LHCN-M2 (cell line): ENCODE measurements around the gene HOXA5. TPM values are rescaled to one million over a fixed set of nuclear protein-coding genes. Genes with fewer than 3 reads are reported as not detected.

Experiments
- DNase-seq: peaks from one replicate; pipeline ENCODE4 v3.0.0-alpha.2; 2012; ENCODE audit warnings: low read depth
- total RNA-seq: library from RNA; depleted of rRNA; stranded (reverse); fragments of >200 nt; gene quantifications from 2 replicates; pipeline ENCODE4 v1.2.3, GENCODE V29; 2014

HOXA5 gene
- total RNA-seq, 1 experiment from 2014 or later, result 9.4 TPM

DNA sequence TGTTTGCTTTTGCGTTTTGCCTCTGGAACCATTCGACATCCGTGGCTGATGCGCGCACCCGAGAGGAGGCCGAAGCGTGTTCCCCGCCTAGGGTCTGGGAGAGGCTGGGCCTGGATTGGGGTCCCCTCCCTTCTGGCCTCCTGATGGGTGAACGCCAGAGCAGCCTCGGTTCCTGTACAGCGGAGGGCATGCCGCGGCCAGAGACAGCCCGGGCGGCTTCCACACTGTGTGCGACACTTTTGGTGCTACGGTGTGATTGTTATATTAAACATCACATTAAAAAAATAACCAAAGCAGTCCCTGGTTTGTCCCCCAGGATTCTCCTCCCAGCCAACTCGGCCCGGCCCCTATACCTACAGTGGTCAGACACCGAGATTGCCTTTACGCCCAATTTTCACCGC lies 16.7 kb upstream of the HOXA5 start:
- no peak for DNase-seq

DNA sequence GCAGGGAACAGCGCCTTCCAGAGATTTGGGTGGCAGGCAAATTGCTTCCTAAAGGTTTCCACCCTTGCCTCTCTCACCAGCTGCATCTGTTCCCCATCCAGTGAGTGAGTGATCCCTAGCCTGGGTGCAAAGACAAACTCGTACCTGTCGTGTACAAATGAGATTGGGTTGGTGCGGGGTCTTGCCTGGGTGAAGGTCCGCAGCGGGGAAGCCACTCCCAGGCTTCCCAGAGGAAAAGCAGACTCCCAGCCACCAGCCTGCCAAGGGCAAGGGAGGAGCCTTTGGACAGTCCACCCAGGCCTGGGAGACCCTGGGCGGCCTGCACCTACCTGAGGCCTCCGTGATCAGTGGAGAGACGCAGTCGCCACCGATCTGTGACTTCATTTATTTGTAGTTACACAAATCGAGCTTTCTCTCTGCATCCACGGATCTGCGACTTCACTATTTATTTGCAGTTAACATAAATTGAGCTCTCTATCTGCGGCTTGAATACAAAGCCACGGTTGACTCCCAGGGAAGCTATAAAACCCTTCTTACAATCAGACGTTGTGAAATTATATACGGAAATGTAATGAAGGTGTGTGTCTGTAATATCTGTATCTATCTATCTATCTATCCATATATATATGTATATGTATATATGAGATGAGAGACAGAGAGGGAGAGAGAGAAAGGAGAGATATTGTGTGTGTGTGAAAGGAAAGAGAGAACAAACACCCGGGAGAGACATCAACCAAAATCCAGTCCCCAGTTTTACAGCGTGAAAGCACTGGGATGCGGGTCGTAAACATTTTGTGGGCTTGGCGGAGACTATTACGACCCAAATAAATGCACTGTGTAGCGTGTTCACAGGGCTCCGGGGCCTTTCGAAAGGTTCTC lies 16.0 kb upstream of the HOXA5 start:
- no peak for DNase-seq

DNA sequence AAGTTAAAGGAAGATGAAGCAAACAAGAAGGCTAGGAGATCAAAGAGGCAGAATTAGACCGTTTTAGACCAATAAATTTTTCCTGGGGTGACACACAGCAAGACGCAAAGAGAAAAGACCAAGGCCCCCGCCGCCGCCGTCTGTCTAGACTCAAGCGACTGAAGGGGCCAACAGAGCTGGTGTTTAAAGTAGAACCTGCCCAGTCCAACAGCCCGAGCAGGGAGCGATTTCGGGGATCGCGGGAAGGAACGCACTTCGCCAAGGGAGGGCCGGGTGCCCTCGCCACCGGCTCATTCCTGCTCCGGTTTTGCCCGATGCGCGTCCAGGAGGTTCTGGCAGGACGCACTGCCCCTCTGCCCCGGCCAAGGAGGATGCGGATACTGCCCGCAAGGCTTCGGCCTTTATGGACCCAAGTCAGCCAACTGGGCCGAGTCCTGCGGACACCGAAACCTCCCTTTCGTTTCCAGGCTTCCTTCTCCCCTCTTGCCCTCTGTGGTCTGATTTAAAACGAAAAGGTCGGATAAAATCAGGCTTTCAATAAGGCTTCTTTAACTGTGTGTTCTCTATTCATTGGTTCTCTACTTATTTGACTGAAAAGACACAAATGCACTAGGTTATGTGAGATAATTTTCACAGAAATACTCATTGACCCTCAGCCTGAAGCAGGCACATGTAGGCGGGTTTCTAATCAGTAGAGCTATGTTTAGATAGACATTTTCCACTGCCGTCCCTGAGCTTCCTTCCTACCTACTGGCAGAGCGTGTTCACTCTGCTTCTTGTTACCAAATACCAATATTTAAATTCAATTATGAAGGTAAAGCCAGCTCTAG lies 15.2 kb upstream of the HOXA5 start:
- no peak for DNase-seq

DNA sequence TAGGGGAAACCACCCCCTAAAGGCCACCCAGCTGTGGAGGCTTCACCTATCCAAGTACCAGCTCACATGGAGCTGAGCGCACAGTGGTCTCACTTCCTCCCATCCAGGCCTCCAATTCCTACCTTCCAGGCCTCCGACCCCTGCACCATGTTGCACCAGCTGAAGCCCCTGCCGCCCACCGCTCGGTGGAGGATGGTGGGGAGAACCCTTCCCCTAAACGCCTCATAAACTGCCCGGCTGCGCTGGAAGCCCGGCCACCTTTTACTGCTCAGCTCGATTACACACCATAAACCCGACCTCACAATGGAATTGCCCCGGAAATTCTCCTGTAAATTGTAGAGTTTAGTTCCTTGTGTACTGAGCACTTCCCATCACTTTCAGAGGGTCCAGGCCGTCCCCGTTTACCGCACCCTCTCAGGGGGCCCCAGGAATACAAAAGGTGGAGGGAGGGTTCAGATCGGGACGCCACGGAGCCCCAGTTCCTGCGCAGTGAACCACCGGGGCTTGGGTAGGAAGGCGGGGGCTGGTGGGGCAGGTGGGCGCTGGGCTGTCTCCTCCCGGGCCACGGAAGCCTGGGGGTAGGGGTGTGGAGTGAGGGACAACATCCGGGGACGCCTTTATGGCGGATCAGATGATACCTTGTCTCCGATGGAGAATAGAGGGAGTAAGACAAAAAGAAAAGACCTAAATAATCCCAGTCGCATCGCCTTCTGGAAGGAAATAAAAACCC lies 14.4 kb upstream of the HOXA5 start:
- no peak for DNase-seq

DNA sequence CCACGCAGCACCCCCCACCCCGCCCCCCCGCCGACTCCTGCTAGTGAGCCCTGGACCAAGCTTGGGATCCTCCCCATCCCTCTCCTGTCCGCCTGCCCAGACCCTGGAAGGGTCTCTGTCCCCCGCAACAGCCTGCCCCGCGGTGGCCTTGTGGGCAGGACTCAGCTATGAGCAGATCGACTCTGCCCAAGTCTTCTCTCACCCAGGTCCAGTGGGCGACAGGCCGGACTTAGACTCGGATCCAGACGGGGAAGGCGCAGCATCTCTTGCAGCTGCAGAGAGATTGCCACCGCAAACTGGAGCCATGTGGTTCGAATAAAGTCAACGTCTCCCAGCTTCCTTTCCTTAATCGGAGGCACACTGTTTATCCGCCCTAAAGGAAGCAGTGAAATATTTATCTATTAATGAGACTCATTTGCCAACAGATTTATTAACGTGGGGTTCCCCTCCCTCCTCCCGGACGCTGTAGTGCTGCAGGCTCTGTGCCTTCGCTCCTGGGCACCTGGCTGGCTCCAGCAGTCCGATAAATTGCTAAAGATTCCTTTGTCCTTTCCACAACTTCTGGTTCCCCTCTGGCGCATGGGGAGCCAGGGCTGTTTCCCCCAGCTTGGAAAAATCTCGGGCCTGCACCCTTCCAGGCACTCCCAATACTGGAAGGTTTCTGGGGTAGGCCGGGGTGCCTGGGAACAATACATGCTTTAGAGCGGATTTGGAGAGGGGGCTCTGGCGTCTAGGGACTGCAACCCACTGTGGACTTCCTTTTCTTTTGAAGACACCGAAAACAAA lies 13.6 kb upstream of the HOXA5 start:
- DNase-seq, result no peak

DNA sequence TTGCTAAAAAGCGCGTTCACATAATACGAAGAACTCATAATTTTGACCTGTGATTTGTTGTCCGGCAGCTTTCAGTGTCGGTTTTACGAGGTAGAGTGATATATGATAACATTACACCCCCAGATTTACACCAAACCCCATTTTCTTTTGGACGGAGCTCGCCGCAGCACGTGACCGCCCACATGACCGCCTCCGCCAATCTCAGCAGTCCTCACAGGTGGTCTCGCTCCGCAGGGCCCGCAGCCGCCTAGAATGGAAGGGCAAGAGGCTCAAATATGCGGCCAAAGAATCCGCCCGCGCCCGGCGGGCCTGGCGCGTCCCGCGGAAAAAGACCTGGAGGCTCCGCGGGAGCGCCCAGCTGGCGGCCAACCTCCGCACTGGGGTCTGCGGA lies 13.0 kb upstream of the HOXA5 start, which contains the start of gene HOXA7:
Gene HOXA7, minus strand, starts transcription at position 168 of the 391 bp plus-strand sequence. Its CDS starts 130 bp downstream, at position 38.
- DNase-seq, result peak; percentile 79

DNA sequence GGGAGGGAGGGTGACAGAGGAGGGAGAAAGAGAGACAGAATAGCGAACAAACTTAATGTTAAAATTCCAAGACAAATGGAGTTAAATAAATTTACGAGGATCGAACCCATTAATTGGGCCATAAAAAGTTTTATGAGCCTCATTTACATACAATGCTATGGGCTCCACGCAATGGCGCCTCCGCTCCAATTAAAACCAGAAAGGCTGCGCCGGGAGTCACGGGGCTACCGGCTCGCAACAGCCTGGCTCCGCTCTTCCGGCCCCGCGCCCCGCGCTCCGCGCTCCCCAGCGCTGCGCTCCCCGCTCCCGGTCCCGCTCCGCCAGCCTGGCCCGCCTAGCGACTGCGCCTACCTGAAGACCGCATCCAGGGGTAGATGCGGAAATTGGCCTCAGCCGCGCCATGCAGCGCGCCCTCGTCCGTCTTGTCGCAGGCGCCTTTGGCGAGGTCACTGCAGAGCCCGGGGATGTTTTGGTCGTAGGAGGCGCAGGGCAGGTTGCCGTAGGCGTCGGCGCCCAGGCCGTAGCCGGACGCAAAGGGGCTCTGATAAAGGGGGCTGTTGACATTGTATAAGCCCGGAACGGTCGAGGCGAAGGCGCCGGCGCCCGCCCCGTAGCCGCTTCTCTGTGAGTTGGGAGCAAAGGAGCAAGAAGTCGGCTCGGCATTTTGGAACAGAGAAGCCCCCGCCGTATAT lies 12.5 kb upstream of the HOXA5 start:
- peak; percentile 50 for DNase-seq

DNA sequence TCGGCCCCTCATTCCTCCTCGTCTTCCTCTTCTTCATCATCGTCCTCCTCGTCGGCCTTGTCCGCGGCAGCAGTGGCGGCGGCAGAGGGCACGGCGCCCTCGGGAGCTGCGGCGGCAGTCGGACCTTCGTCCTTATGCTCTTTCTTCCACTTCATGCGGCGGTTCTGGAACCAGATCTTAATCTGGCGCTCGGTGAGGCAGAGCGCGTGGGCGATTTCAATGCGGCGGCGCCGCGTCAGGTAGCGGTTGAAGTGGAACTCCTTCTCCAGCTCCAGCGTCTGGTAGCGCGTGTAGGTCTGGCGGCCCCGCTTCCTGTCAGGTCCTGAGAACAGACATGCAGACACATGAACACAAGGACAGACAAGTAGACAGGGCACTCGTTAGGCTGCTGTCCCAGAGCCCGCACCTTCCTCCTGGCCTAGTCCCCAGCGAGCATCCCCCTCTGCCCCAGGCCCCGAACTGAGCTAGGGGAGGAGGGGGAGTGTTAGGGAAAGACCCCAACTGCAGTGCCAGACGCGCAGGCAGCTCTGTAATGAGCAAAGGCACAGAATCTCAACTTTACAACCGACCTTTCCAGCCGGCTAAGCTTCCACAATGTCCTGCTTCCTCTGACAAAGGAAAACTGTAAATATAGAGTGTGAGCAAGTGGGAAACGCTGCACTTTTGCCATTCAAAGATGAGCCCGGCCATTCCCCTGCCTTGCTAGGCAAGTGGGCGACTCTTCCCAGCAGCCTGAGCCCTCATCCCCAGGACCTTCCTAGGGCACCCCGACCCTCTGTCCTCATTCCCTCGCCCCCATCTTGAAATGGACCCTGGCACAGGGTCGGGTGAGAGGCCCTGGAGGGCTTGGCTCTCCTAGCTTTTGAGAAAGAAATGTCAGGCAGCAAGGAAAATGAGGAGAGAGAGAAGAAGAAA lies 11.7 kb upstream of the HOXA5 start:
- DNase-seq, result no peak

DNA sequence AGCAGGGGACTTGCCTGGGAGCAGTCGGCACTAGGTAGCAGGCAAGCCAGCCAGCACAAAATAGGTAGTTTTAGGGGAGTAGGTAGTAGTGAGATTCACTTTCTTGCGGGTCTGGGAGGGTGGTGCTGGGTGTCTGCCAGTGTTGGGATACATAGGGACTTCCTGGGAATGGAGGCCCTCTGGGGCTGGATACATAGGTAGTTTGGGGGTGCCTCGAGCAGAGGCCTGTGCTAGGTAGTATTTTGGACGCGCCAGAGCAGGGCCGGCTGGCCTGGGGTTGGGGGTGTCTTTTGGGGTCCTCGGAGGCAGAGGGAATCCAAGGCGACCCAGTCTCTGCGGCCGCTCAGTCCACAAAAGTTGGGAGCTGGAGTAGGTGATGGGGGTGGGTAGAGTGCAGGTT lies 10.9 kb upstream of the HOXA5 start:
- DNase-seq, result no peak

DNA sequence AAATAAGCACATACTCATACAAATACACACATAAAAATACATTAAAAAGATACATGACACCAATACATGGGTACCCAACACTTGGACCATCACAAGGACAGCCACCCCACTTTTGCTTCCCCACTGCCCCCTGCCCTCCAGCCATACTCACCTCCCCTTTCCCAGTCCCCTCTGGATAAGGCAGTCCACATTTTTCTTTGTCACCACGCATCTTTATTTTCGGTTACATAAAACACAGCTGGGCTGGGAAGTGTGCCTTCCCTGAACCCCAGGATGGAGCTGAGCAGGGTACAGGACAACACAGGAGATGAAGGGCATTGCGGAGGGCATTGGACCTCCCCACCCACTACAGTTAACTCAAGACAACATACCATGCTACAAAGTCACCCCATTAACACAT lies 10.0 kb upstream of the HOXA5 start:
- DNase-seq, result no peak

DNA sequence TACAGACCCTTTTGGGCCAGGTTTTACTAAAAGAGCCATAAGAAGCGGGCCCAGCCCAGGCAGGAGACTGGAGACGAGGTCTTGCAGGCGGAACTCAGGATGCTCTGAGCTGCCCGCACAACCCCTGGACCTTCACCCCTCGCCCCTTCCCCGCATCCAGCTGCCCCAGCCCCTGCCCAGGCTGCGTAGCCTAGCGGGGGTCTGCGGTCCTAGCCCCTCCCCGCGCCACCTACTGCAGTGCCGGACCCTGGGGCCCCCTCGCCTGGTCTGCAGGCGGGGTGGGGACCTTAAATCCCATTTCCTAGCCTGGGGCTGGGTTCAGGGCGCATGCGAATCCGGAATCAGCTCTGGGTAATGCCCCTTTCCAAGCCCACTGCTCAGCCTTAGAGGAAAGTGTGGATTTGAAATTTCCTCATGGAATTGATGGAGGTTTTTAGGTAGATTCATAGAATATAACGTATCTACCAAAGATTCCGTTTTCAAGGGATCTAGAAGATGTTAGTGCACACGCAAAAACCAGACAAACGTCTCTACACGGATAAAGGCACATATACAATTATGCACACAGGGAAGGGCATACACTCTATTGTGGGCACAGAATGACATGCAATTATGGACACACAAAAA lies 9.4 kb upstream of the HOXA5 start:
- no peak for DNase-seq

DNA sequence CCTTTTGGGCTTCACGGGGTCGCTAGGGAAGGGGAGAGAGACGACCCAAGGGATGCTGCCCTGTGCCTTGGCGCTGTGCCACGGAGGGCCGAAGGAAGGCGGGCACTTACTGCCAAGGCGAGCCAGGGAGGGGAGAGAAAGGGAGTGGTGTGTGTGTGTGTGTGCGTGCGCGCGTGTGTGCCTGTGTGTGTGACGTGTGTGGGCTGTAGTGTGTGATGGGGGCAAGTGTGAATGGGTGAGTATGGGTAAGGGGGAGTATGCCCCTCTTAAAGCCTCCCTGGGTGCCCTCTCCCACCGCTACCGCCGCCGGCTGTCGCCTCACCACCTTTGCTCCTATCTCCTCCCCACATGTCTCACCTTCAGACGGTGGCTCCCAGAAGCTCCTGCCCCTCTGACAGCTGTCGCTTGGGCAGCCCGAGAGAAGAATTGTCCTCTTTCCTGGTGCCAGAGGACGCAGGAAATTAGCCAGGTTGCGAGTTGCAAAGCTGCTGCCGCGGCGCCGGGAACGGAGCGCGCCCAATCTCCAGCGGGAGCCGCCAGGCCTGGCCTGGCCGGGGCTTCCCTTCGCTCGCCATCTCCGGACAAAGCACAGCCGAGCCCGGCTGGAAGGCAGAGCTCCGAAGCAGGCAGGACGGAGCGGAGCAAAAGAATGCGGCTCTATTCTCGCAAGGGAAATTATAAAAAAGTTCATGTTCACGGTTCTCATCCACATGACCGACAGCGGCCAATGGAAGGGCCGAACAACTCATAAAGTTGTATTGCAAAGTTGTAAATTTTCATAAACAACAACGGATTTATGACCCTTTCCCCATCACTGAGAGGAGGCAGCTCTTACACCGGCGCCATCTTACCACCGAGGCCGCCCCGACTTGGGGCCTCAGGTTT lies 8.7 kb upstream of the HOXA5 start, which contains the start of gene HOXA3:
Gene HOXA3, minus strand, starts transcription at position 653 of the 885 bp plus-strand sequence. CDS start 41,943 bp downstream, outside the sequence.
- DNase-seq, result no peak

DNA sequence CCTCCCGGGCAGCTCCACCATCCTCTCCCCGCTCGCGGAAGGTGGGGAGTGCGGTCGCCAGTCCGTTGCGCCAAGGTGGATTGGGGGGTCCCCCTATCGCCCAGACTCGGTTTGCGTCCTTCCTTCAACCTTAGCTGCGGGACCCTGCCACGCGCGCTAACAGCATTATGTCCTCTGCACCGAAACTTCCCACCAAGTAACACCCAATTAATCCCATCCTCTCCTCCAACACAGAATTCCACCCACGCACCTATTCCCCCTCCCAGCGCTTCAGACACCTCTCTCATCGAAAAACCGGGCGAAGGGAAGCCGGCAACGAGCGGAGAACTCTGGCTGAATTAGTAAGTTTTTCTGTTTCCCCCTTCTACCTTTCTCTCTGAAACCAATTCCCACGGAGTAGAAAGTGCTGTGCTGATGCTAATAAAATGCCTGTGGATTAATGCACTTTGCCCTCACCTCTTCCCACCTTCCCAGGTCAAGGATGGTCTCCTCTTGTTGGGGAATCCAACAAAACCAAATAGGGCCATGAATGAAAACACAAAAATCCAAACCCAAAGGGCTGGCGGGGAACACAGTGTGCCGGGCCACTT lies 8.0 kb upstream of the HOXA5 start:
- DNase-seq, result no peak

DNA sequence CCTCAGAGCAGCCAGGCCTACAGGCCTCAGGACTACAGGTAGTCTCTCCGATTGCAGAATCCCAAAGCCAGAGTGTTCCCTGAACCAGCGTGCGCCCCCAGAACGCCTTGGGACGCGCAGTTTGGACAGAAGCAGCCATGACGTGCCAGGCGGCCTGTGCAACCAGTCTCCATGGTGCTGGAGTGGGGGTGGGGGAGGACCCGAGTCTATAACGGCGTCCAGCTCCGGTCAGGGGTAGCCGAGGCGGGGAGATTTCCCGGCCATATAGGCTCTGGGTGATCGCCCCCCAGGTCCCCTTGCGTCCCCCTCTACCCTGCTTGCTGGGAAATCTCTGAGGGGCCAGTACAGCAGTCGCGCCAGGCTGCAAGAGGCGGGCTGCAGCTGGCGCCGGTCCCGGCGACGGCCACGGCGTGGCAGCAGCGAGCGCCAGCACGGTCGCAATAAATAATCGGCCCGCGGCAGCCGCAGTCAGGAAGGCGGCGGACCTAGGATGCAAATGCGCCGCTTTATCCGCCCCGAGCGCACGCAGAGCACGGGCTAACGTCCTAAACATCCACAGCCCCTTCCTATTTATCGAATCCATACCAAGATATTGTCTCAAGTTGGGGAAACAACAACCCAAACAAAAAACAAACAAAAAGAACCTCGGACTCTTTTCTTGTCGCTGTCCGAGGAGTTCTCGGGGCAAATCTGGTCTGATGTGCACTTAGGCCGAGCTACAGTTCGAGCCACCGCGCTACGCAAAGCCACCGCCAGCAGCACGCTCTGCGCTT lies 7.3 kb upstream of the HOXA5 start:
- DNase-seq, result peak; percentile 77

DNA sequence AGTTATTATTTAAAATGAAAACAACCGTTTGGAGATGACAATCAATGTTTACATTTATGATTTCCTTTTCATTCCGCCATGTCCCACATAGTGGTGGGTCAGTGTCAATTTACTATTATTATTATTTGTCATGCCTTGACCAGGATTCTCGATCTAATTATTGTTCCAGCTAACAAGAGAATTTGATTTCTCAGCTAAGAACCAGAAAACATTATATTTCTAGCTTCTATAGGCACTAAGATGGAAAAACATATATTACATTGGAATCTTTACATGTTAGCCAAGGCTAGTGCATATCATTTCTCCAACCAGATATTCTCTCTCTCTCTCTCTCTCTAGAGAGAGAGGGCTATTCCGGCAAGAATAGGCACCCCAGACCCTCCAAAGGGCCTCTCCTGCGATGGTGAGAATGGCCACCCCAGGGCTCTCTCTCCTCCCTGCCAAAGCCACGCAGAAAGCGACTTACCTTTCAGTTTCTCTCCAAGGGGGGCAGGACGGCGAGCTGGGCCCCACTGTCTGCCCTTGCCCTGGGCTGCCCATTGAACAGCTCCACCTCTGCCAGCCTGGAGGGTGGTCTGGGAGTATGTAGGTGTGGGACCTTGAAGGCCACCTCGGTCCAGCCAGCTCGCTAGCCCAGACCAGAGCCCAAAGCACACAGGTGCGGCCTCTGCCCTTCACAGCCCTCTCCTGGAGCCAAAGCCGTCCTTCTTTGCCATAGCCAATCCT lies 6.5 kb upstream of the HOXA5 start:
- DNase-seq, result no peak
